ENCODE results near the gene TMEM60.

- TF ChIP-seq YY1 (IDR thresholded peaks at IDR 0.05), result no peak
- TF ChIP-seq CTCF (IDR thresholded peaks at IDR 0.05; ENCODE audit: low read depth, low read length, missing input control), result no peak
- TF ChIP-seq REST (IDR thresholded peaks at IDR 0.05), result no peak
- no peak for TF ChIP-seq EGR1 (IDR thresholded peaks at IDR 0.05; ENCODE audit: low read depth in 2 of 2)
- no peak for TF ChIP-seq RAD21 (IDR thresholded peaks at IDR 0.05)
- TF ChIP-seq ZBTB33 (IDR thresholded peaks at IDR 0.05), result no peak
- TF ChIP-seq MAX (IDR thresholded peaks at IDR 0.05), result no peak
- TF ChIP-seq TAF1 (conservative IDR thresholded peaks at IDR 0.05), result no peak
- TF ChIP-seq FOXA1 (IDR thresholded peaks at IDR 0.05), result no peak
Observed at GRCh38 chr7:77846317-77847092, 48.3 kb upstream of the TMEM60 start.
